CD4-positive, alpha-beta T cell treated with Interleukin-6 at 100 ng/mL for 8 hours (primary cell): Measurements from ENCODE around the gene SLC1A2.

Experiments used
- DNase-seq: peaks from one replicate; pipeline ENCODE4 v3.0.0-alpha.2; 2020; ENCODE audit warnings: mixed read lengths, low spot score

Gene SLC1A2

GRCh38 chr11:35302398-35302797 lies 117.0 kb downstream of the SLC1A2 start:
- DNase-seq: no peak

GRCh38 chr11:35298369-35298768 lies 121.0 kb downstream of the SLC1A2 start:
- no peak for DNase-seq

- DNase-seq: no peak
Measured at GRCh38 chr11:35295751-35296150, 123.6 kb downstream of the SLC1A2 start.

DNA sequence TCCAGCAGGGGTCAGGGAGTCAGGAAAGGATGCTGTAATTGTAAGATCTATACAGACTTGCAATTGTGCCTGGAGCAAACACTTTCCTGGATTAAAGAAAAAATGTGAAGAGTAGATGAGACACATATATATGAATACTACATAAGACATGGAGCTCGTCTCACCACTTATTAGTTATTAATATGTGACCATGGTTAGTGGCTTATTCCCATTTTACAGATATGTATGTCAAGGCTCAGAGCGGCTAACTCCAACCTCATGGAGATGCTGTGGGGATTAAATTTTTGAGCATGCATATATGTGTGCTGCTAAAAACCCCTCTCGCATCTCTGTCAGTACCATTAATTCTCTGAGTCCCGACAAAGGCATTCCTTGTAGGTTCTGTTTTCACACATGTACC lies 125.7 kb downstream of the SLC1A2 start:
- DNase-seq: no peak

DNA sequence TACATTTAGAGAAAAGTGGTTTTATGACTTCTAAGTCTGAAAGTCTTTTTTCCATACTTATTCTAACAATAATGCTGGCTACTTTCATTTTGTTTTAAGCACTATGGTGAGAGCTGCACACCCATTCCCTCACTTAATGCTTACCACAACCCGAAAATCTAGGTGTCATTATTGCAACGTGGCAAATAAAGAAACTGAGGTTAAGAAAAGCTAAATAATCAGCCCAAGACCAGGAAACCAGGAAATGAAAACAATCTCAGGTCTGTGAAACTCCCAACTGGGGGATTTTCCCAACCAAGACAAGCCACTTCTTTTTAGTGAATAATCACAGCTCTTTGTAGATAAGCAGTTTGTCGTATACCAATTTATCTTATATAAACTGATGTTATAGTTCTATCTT lies 126.3 kb downstream of the SLC1A2 start:
- no peak for DNase-seq

GRCh38 chr11:35292279-35292678 lies 127.1 kb downstream of the SLC1A2 start:
- DNase-seq: no peak

GRCh38 chr11:35290876-35291275 lies 128.5 kb downstream of the SLC1A2 start:
- no peak for DNase-seq

DNA sequence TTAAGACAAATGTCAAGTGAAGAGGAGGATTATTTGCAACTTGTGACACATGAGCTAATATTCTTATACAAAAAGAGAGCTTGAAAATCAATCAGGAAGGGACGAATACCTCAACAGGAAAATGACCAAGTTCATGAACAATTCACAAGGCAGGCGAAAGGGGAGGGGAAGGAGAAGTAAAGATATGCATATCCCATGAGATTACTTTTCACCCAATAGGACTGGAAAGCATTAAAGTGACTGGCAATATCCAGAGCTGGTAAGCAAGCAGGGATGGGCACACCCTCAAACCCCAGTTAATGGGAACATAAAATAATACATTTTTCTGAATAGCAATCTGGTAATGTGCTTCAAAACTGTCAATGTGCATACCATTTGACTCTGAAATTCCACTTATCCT lies 129.5 kb downstream of the SLC1A2 start:
- DNase-seq: no peak

- DNase-seq: no peak
Measured at GRCh38 chr11:35288817-35289541, 130.4 kb downstream of the SLC1A2 start.

- no peak for DNase-seq
Measured at GRCh38 chr11:35288309-35288708, 131.0 kb downstream of the SLC1A2 start.

DNA sequence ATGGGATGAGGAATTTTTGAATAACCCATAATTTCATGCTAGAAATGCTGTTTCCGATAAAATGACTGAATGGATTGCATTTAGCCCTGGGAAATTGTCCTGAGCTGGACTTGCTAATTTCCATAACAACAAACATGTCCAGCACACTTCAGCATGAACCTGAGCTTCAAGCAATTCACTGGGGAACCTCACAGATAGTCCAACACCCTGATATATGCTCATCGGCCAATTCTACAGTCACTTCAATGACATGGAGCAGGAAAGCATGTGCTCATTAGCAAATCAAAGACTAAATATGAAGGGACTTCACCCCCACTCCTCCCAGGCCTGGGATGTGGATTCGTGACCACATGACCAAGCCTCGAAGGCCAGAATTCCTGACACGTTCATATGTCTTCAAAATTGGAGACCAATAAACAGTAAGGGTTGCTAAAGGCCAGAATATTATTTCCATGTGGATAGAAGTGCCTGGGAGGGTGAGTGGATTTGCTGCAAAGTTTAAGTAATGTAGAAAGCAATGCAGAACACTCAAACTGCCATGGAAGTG lies 131.9 kb downstream of the SLC1A2 start:
- no peak for DNase-seq

DNA sequence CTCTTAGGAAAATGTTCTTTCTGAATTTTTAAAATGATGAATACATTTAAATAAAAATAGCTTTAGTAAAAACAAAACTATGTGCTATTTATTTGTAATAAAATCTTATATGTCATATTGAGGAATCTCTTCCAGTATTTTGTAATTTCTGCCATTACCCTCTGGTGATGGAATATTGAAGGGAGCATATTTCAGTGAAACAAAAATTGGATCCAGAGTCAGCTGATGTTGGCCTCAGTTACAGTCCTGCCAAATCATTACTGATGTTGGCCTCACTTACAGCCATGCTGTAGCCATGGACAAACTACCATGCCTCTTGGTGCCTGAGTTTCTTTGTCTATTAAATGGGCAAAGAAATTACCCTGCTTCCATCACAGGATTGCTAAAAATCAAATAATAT lies 133.2 kb downstream of the SLC1A2 start:
- no peak for DNase-seq

GRCh38 chr11:35285471-35285870 lies 133.9 kb downstream of the SLC1A2 start:
- DNase-seq: no peak

GRCh38 chr11:35282221-35282882 lies 137.0 kb downstream of the SLC1A2 start:
- no peak for DNase-seq

- no peak for DNase-seq
Measured at GRCh38 chr11:35281169-35281688, 138.1 kb downstream of the SLC1A2 start.

- no peak for DNase-seq
Measured at GRCh38 chr11:35280727-35281126, 138.6 kb downstream of the SLC1A2 start.

- no peak for DNase-seq
Measured at GRCh38 chr11:35277827-35278226, 141.5 kb downstream of the SLC1A2 start.

DNA sequence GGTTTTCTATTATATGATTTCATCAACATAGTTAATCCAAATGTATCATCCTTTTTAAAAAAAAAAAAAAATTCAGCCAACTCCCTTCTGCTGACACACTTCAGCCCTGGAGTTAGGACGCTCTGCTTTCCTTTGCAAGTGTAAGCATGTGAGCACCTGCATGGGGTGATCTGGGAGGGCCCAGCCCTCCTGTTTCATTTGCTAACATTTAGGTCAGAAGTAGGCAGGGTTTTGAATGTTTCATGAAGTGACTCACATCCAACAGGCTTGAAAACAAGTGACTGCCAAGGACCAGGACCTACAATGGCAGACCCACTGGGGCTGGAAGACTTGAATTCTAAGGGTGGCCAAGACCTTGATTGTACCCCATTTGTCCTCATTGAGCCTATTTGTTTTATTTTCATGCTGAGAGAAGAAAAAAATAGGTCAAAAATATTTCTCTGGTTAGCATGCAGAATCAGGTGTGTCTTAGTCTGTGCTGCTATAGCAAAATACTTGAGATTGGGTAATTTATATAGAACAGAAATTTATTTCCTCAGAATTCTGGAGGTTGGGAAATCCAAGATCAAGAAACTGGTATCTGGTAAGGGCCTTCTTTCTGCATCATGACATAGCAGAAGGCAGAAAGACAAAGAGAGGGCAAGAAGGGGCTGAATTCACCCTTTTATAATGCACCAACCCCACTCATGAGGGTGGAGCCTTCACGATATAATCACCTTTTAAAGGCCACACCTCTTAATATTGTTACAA lies 142.8 kb downstream of the SLC1A2 start:
- peak; percentile 31 for DNase-seq

DNA sequence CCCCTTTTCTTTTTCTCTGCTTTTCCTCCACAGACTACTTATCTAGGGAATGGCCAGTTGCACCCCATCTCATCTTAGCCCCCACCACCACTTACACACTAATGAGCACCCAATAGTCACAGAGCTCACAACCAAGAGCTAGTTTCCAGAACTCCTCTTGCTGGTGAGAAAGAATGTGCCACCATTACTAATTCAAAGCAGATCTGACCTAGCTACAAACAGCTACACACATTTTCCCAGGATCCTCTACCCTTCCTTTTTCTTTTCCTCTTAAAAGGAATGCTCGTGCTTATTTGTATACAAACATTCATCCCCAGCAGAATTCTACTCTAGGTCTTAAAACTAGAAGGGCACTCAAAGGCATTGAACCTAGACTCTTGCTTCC lies 143.6 kb downstream of the SLC1A2 start:
- DNase-seq: no peak

- DNase-seq: no peak
Measured at GRCh38 chr11:35274909-35275785, 144.2 kb downstream of the SLC1A2 start.

GRCh38 chr11:35272391-35272902 lies 146.9 kb downstream of the SLC1A2 start:
- peak; percentile 42 for DNase-seq
